ENCODE results near the gene FGGY.

DNA sequence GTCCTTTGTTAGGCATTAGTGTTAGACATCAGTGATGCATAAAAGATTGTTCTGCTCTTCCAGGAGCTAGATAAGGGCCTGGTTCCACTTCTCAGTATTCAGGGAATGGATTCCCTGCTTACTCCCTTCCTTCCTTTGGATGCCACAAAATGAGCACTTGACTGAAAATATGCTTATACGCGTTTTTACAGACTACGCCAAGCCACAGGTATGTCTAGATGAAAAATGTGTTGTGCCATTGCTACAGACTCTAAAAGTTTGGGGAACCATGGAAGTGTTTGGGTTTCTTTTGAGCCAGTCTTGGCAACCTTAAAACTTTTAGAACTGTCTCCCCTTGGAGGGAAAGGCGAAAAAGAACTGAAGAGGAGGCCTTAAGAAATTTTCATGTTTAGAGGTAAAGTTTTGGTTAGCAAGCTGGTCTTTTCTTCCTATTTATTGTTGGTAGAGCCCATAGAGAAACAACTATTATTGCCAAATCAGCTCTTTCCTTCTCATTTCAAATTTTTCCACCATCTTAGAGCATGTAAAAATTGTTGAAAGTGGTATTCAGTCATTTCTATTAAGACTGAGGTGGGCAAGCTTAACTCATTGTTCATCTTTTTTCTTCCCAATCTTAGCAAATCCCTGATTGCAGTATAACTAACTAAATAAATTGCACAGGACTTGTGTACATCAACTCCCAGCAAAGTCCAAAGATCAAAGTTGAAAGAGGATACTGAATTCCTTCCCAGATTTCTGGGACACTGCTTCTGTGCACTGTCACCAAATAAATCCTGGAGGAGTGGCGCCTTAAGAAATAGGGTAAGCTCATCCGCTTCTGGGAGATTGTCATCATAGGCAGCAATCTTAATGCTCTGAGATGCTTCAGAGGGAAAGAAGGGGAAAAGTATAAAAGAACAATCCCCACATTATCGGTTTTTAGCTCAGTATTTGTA, 18.9 kb downstream of the FGGY start:
- TF ChIP-seq POLR2AphosphoS5 (IDR thresholded peaks at IDR 0.05; ENCODE audit: insufficient read depth, low read depth, low read length) (no peak), POLR2A (IDR thresholded peaks at IDR 0.05; ENCODE audit: low read depth, low read length) (no peak), EZH2 (IDR thresholded peaks at IDR 0.05; ENCODE audit: borderline replicate concordance, low read depth, low read length, severe bottlenecking) (no peak), JUN (IDR thresholded peaks at IDR 0.05; ENCODE audit: borderline replicate concordance, insufficient read depth, insufficient read length, low read depth) (no peak)
- TF ChIP-seq, protein P1, sequence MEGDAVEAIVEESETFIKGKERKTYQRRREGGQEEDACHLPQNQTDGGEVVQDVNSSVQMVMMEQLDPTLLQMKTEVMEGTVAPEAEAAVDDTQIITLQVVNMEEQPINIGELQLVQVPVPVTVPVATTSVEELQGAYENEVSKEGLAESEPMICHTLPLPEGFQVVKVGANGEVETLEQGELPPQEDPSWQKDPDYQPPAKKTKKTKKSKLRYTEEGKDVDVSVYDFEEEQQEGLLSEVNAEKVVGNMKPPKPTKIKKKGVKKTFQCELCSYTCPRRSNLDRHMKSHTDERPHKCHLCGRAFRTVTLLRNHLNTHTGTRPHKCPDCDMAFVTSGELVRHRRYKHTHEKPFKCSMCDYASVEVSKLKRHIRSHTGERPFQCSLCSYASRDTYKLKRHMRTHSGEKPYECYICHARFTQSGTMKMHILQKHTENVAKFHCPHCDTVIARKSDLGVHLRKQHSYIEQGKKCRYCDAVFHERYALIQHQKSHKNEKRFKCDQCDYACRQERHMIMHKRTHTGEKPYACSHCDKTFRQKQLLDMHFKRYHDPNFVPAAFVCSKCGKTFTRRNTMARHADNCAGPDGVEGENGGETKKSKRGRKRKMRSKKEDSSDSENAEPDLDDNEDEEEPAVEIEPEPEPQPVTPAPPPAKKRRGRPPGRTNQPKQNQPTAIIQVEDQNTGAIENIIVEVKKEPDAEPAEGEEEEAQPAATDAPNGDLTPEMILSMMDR (IDR thresholded peaks at IDR 0.05; ENCODE audit: extremely low read depth in 1 of 2, insufficient read depth in 1 of 2, low read depth in 1 of 2, low read length in 2 of 2): no peak

Measured in endothelial cell of umbilical vein (primary cell).